SK-N-SH treated with all-trans-retinoic acid at 6 μM for 48 hours (cell line): ENCODE data around the gene ZC2HC1B.

Experiments used
- ESRRG ChIP-seq: fragments of 250-450 bp; sonication (Bioruptor Pico); IDR thresholded peaks from 2 replicates; pipeline ENCODE4 v1.6.1; 2021; ENCODE audit warnings: mild to moderate bottlenecking
- ISL1 ChIP-seq: fragments of 250-450 bp; sonication (Bioruptor Pico); IDR thresholded peaks from 2 replicates; pipeline ENCODE4 v2.1.2; 2022; ENCODE audit warnings: mild to moderate bottlenecking, moderate library complexity
- OSR1 ChIP-seq: fragments of 250-450 bp; sonication (Bioruptor Pico); IDR thresholded peaks from 2 replicates; pipeline ENCODE4 v1.8.0; 2022; ENCODE audit warnings: moderate library complexity, mild to moderate bottlenecking, inconsistent platforms
- PPARA ChIP-seq: fragments of 250-450 bp; sonication (Bioruptor Pico); IDR thresholded peaks from 2 replicates; pipeline ENCODE4 v1.5.0; 2020; ENCODE audit warnings: mild to moderate bottlenecking, borderline replicate concordance

- TF ChIP-seq PPARA (CRISPR knock-in tag) (no peak), OSR1 (CRISPR knock-in tag) (no peak), ESRRG (no peak), ISL1 (no peak)
These were observed 41.7 kb upstream of the ZC2HC1B start for GRCh38 chr6:143822584-143823024.
